Measurements from ENCODE around the gene METTL2B.

Gene METTL2B, protein sequence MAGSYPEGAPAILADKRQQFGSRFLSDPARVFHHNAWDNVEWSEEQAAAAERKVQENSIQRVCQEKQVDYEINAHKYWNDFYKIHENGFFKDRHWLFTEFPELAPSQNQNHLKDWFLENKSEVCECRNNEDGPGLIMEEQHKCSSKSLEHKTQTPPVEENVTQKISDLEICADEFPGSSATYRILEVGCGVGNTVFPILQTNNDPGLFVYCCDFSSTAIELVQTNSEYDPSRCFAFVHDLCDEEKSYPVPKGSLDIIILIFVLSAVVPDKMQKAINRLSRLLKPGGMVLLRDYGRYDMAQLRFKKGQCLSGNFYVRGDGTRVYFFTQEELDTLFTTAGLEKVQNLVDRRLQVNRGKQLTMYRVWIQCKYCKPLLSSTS

DNA sequence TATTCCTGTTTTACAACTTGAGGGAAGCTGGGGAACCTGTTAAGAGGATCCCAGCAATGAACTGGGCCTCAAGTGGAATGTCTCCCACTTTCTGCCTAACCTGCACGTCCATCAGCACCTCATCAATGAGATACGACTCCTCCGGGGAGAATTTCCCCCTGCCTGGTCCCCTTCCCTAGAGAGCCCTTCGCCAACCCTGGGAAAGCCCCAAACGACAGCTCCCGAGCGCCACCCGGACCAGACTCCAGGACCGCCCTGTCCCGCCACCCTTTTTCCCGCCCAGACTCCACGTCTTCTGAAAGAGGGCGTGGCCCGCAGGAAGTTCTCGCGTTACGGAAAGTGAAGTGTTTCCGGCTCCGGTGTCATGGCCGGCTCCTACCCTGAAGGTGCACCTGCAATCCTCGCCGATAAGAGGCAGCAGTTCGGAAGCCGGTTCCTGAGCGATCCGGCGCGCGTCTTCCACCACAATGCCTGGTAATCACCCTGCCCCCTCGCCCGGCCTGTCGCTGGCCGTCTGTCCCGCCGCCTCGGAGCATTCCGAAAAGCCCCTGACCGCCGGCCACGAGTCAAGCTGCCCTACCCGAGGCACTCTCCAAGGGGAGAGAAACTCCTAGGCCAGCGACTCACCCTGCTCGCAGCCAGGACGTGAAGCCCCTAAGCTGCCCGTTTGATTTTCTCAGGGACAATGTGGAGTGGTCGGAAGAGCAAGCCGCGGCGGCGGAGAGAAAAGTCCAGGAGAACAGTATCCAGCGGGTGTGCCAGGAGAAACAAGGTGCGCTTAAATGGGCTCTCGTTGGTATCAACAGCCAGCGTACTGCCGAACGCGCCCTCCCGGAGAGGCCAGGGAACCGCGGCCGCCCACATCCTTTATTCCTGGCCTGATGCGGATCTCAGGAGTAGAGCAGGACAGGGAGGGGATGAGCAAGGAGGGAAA is at the start of gene METTL2B:
Gene METTL2B (plus strand): TSS at position 347 of the 934 bp plus-strand sequence. CDS start 18 bp downstream, at position 365.
- peak; percentile 92 to 95 for DNase-seq

DNA sequence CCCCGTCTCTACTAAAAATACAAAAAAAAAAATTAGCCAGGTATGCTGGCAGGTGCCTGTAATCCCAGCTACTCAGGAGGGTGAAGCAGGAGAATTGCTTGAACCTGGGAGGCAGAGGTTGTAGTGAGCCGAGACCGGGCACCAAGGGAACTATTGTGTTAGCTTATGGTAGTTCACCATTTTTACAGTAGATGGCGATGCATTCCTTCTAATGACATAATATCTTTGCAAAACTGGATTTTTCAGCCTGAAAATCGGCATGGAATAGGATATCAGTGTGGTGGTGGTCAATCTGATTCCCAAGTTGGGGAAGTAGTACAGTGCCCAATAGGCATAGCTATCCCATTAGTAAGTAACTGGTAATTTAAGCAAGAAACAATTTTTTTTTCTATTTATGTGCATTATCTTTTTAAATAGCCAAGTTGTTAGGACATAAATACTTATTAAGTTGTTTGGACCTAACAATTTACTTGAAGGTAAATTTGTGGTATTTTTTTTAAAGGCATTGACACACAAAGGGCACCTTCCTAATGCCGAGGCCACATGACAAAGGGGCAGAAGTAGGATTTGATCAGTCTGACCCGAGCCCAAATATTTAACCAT is 49.2 kb upstream of the METTL2B start:
- DNase-seq, result peak in 1 of 2 experiments; percentile 29

DNA sequence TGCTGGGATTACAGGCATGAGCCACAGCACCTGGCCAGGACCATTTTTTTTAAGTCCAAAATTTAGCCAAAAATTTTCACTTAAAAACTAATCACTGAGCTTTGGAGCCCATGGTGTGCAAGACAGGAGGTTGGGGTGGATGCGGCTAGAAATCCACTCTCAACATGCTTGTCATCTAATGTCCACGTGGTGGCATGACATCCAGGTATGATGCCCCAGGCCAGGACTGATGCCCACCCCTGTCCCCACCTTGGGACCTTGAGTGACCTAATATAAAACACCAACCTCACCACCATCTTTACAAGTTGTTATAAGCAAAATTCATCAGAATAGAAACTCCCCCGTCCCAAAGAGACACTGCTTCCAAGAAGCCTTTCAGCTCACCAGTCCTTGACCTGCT is 46.3 kb upstream of the METTL2B start:
- no peak for DNase-seq

DNA sequence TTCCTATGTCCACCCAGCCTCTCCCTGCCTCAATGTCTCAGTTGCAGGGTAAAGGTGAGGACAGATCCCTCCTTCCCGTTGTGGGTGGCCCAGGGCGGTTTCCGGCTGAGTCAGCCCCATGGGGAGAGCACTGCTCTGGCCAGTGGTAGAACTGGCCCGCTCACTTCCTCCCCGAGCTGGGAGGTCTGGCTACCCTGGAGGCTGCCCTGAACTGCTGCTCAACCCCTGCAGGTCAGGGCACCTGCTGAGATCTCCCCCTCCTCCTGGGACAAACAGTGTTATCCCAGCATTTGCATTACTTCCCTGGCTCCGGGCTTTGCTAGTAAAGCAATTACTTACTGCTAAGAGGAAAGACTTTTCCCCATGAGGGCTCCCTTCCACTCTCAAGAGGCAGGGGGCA is 45.3 kb upstream of the METTL2B start:
- DNase-seq, result no peak

DNA sequence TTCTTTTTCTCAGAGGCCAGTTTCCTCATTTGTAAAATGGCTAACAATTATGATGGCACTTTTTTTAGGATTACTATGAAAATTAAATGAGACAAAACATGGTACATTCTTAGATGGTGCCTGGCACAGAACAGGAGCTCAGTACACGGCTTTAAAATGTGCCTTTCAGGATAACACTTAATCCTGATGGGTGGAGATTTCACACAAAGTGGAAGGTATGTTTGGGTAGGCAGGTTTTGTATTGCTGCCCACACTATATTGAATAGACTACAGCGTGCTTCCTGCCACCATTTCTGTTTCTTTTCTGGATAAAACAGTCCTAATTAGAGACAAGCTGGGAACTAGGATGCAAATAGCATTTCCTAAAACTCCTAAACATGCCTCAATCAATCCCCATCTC is 44.8 kb upstream of the METTL2B start:
- DNase-seq, result no peak

DNA sequence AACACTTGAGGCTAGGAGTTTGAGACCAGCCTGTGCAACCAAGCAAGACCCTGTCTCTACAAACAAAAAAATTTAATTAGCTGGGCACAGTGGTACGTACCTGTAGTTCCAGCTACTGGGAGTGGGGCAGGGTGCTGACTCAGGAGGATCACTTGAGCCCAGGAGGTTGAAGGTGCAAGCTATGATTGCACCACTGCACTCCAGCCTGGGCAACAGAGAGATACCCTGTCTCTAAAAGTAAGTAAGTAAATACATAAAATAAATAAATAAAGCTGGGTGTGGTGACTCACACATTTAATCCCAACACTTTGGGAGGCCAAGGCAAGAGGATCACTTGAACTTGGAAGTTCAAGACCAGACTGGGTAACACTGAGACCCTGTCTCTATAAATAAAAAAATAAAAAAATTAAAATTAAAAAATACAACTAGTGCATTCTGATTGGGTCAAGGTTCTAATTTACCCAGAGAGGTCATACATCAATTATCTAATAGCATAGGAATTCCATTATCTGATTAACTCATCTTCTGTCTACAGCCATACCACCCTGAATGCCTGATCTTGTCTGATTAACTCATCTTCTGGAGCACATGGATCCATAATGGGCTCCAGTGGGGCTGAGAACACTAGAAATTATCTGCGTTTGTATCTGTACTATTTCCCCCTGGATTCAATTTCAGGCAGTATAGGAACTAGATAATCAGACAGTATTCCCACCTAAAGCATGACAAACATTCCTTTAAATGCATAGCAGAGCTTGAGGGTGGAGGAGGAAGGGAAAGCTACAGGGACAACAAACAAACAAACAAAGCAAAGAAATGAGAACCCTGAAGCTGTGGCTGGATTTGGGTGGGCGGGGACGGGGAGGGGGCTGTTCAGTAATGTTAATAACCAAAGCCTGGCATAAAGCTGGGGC is 41.9 kb upstream of the METTL2B start:
- DNase-seq, result no peak

DNA sequence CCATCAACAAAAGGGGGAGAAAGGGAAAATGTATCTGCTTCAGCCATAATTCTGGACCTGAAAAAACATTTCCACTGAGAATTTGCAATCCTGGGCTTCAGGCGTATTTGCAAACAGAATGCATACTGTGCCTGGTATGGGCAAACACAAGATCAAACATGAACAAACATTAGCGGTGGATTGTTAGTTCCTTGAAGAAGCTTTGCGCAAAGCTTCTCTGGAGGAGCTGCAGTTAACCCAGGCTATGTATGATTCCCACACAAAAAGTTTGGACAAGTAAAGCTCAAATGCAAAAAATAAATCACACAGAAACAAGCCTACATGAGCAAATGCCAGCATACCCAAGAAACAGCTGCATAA is 41.2 kb upstream of the METTL2B start:
- no peak for DNase-seq

DNA sequence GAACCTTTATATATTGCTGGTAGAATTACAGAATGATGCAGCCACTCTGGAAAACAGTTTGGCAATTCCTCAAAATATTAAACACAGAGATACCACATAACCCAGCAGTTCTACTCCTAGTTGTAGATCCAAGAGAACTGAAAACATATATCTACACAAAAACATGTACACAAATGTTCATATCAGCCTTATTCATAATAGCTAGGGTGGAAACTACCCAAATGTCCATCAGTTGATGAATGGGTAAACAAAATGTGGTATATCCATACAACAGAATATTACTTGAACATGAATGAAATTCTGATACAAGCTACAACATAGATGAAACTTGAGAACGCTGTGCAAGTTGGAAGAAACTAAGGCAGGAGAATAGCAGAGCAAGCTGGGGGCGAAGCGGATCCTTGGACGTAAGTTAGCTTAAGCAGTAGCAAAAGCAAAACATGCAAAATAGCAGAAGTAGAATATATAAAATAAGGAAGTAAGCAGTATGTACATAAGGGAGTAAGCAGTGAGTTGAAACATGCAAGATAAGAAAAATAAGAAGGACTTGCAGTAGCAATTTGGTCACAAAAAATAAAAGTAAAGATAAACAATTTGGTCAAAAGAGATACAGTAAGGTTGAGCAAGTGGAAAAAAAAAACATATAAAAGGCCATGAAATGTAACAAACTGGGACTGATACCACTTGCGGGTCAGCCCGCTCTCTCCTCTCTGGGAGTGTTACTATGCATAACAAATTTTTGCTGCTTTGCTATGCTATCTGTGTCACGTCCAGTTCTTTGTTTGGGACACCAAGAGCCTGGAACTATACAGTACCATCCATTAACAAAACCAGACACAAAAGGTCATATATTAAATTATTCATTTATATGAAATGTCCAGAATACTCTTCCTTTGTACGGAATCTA is 38.9 kb upstream of the METTL2B start:
- no peak for DNase-seq

DNA sequence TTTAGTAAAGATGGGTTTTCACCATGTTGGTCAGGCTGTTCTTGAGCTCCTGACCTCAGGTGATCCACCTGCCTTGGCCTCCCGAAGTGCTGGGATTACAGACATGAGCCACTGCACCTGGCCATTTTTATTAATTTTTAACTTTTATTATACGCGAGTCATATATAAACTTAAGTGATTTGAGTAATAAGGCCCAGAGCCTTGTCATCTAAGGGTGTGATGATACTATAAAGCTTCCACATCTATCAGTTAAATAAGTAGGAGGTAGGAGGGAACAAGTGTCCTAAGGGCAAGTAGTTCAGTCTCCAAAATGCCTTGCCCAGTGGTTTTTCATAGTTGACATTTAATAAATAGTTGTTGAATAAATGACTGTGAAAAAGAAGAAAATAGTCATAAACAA is 34.2 kb upstream of the METTL2B start:
- no peak for DNase-seq

DNA sequence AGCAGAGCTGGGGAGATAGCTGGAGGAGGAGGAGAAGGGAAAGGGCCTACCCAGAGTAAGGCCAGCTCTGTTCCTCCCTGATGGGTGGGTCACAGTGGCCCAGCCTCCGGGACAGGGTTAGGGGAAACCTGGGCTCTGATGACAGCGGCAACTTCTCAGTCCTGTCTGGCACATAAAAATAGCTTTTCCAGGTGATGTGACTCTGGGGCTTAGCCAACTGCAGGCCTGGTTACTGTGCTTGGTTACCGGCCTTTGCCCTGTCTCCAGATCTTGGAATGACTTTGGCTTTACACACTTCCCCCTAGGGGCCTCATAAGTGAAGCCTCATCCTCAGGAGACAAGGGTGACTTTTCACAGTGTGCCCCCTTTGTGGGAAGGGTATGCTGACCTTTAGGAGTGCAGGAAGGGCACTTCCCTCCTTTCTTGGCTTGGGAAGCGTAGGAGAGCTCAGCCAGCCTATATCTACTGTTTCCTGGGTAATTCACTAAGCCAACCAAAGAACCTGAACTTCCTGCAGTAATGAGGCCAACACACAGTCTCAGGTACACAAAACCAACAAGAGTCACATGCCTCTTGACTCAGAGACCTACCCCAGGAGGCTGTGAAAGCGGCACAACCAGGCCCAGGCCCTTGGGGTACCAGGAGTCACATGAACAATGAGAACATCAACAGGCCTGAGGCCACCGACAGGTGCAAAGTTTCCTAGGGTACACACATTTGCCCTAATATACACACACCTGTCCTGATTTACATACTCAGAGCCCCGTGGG is 32.5 kb upstream of the METTL2B start:
- no peak for DNase-seq

DNA sequence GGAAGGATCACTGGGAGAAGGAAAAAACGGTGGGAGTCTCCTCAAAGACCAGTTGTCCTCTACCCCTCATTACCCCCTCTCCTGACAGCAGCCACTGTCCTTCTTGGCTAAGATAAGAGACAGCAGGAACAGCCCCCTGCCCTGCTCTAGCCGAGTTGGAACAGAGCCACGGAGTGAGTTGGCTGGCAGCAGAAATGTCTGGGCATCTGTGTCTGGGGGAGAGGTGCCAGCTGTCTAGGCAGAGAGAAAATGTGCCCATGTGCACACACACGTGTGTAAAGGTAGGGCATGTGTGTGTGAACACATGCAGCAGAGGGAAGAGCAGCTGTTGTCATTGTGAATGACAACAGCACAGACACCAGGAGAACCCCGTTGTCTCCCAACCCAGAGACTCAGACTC is 30.2 kb upstream of the METTL2B start:
- no peak for DNase-seq

DNA sequence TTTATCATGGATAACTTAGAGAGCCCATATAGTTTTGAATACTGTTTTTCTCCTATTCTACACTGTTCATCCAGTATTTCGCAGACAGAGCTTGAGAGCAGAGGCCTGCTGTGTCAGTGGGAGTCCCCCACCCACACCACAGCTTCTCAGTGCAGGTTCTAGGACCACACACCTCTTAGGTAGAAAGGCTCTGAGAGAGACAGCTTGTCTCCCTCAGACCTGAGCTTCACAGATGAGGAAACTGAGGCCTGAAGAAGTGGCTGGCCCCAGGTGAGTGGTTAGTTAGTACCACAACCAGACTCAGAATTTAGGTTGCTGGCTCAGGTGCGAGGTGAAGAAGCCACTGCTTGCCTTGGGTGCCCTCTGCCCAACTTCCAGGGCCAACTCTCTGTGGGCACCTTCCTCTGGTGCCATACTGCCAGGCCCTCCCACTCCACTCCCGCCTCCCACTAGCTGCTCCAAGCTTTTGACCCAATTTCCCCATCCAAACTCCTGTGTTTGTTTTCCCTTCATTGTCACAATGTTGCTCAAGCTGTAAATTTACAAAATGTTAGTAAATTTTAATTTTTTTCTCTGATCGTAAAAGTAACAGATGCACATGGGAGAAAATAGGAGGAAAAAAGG is 28.5 kb upstream of the METTL2B start:
- no peak for DNase-seq

DNA sequence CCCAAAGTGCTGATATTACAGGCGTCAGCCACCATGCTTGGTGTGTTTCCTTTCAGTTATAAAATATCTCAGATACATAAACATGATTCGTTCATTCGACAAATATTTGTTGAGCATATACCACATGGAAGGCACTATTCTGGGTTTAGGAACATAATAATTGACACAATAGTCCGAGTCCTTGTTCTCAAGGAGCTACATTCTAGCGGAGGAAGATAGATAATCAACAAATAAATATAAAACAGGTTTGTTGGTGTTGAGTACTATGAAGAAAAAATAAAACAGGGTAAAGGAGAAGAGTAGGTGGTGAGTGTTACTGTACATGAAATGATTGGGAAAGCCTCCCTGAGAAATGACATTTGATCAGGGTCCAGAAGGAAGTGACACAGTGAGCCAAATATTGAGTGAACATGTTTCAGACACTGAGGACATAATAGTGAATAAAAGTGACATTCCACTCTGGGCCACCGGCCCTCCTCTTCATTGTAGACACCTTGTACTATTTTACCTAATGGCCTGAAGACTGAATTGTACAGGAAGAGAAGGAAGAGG is 27.7 kb upstream of the METTL2B start:
- no peak for DNase-seq

DNA sequence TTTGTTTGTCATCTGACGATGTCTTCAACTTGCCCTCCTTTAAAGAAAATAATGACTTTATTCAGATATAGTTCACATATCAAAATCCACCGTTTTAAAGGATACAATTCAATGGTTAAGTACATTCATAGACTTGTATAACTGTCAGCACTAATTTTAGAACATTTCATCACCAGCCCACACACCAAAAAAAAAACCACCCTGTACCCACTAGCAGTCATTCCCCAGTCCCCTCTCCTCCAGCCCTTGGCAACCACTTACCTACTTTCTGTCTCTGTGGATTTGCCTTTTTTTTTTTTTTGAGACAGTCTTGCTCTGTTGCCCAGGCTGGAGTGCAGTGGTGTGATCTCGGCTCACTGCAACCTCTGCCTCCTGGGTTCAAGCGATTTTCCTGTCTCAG is 26.1 kb upstream of the METTL2B start:
- peak in 1 of 2 experiments; percentile 36 for DNase-seq

DNA sequence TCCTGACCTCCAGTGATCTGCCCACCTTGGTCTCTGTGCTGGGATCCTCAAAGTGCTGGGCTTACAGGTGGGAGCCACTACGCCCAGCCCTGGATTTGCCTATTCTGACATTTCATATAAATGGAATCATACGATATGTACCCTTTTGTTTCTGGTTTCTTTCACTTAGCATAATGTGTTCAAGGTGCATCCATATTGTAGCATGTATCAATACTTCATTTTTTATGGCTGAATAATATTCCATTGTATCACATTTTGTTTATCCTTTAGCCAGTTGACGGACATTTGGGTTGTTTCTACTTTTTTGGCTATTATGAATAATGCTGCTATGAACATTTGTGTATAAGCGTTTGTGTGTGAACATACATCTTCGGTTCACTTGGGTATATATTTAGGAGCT is 25.6 kb upstream of the METTL2B start:
- DNase-seq, result no peak

DNA sequence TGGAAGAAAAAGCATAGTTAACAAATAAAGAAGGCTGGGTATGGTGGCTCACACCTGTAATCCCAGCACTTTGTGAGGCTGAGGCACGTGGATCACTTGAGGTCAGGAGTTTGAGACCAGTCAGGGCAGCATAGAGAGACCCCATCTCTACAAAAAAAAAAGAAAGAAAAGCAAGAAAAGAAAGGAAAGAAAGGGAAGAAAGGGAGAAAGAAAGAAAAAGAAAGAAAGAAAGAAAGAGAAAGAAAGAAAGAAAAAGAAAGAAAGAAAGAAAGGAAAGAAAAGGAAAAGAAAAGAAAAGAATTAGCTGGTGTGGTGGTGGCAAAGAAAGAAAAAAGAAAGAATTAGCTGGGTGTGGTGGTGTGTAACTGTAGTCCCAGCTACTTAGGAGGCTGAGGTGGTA is 24.0 kb upstream of the METTL2B start:
- no peak for DNase-seq

DNA sequence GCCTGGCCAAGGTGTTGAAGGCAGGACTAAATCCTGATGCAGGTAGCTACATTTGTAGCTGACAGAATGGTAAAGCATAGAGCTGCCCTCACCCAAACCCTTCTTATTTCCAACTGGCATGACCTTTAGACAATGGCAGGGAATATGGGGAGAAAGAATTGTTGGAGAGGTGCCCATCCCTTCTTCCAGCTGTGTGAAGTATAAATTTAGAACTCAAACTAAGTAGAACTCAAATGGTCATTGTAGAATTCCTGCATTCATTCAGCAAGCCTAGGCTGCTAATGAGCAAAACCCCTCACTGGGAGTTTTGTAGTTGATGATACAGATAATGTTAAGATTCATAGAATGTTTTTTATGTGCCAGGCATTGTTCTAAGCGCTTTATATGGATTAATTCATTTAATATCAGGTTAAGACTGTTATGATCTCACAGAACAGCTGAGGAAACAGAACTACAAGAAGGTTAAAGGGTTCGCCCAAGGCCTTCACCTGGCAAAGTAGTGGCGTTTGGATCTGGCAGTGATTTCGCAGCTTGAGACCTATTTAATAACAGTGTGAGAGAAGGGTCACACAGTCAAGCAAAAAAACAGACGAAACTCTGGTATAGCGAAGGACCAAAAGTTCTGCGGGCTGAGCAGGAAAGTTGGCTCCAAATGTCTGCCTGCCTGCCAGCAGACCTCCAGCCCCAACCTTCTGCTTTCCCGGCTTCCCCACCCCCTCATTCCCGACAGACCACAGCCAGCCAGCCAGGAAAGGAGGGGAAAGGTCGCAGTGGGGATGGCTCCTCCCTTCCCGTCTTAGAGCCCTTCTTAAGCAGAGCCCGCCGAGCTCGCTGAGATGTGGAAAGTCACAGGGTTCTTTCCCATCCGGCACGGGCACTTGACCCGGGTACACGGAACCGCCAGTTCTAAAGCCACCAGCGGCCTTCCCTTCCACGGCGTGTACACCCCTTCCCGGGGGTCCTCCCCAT is 22.4 kb upstream of the METTL2B start:
- DNase-seq, result no peak

DNA sequence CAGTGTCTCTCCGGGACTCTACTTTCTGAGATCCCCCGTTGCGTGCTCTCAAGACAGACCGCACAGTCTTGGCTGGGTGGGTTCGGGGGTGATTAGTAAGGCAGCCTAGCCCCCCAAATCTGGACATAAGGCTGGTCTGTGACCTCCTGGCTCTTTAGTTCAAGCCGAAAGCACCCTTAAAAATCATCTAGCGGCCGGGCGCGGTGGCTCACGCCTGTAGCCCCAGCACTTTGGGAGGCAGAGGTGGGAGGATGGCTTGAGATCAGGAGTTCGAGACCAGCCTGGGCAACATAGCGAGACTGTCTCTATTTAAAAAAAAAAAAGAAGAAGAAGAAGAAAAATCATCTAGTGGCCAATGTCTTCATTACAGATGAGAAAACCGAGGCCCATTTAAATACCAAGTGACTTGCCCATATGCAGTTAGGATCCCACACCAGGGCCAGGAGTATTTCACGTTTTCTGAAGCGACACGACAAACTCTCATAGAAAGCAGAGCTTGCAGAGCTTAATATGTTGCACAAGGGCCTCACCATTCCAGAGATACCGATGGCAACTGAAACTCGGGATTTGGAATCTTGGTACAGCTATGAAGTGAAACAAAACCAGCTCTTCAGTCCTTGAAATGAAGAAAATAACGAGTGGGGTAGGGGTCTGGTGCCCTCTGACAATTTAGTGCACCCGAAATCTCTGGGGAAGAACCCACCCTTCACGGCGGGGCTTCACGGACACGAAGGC is 21.6 kb upstream of the METTL2B start:
- no peak for DNase-seq
